Tibial nerve (tissue), 4 donors: Measurements from ENCODE around the gene ITGA2.

Experiments
- EP300 ChIP-seq, 2 donors: sonication (generic); formaldehyde crosslinking; IDR thresholded peaks; one replicate each; pipeline ENCODE4 v1.6.1; 2017; ENCODE audit warnings: antibody characterized with exemption in 2 of 2, mild to moderate bottlenecking in 1 of 2
- POLR2A ChIP-seq, 2 donors: fragments of 450-650 bp; IDR thresholded peaks; one replicate each; pipeline ENCODE4 v1.6.1; 2017; ENCODE audit warnings: antibody characterized with exemption in 2 of 2, mild to moderate bottlenecking in 2 of 2, moderate library complexity in 2 of 2
- TF ChIP-seq, protein P1 (sequence below), 5 experiments: fragments of 200-600 bp in 3 of 5; fragments of 450-650 bp in 2 of 5; sonication (generic) in 3 of 5; IDR thresholded peaks; one replicate each; pipeline ENCODE4 v1.5.1; 2016 to 2019; ENCODE audit warnings: antibody characterized with exemption in 5 of 5, mild to moderate bottlenecking in 3 of 5, moderate library complexity in 2 of 5

- TF ChIP-seq, protein P1, sequence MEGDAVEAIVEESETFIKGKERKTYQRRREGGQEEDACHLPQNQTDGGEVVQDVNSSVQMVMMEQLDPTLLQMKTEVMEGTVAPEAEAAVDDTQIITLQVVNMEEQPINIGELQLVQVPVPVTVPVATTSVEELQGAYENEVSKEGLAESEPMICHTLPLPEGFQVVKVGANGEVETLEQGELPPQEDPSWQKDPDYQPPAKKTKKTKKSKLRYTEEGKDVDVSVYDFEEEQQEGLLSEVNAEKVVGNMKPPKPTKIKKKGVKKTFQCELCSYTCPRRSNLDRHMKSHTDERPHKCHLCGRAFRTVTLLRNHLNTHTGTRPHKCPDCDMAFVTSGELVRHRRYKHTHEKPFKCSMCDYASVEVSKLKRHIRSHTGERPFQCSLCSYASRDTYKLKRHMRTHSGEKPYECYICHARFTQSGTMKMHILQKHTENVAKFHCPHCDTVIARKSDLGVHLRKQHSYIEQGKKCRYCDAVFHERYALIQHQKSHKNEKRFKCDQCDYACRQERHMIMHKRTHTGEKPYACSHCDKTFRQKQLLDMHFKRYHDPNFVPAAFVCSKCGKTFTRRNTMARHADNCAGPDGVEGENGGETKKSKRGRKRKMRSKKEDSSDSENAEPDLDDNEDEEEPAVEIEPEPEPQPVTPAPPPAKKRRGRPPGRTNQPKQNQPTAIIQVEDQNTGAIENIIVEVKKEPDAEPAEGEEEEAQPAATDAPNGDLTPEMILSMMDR (IDR thresholded peaks at IDR 0.05), result no peak
- TF ChIP-seq POLR2A (IDR thresholded peaks at IDR 0.05) (no peak), EP300 (IDR thresholded peaks at IDR 0.05) (no peak)
Observed at GRCh38 chr5:53041071-53041692, 52.0 kb downstream of the ITGA2 start.
